HG02623 (cell line): Measurements from ENCODE around the gene COLEC12.
"Not testable (repeated sequence)": the region's sequence is repeated elsewhere in the genome, so short reads cannot be mapped to it uniquely, and the experiment has no call there.

ENCODE experiments used
- ATAC-seq: cut with Tn5 transposase; IDR thresholded peaks from one replicate; pipeline ENCODE4 v1.9.1; 2021; ENCODE audit warnings: moderate library complexity; ENCODE audit not compliant: unreplicated experiment

The COLEC12 gene

DNA sequence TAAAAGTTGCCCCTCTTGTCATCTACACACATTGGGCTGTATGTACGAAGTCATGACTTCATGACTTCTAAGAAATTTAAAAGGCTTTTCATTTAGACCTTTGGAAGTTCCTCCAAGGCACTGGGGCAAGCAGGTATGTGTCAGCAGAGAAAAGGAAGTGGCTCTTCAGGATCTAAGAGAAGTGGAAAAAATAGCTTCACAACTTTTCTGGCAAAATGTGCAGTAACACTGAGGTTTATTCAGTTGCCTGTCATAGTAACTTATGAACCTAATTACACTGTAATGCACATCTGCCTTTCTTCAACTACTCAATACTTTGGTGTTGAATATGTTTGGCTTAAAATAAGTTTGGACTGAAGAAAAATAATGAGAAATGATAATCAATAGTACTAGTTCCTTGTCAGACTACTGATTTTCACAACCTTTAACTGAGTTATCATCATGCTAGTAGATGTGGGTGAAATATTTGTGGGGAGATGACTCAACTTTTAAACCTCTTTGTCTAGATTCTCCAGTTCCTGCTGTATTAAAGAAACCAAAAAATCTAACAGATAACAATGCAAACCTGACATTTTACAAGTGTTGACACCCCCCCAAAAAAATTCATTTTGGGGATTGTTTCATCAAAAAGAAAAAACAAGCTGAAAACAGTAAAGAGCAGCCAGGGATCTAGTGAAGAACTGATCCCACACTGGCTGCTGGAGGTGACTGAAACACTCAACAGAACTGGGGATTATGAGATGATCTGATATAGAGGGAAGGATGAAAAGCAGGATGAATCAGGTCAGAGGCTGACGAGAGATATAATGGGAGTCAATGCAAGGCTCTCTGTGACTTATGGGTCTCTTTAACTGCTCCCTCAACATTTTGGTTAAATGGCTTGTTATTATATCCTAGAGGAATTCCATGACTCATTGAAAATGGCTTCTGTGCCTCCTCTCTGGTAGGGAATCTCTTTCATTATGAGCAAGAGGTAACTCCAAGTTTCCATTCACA lies 84.6 kb downstream of the COLEC12 start:
- no peak for ATAC-seq

DNA sequence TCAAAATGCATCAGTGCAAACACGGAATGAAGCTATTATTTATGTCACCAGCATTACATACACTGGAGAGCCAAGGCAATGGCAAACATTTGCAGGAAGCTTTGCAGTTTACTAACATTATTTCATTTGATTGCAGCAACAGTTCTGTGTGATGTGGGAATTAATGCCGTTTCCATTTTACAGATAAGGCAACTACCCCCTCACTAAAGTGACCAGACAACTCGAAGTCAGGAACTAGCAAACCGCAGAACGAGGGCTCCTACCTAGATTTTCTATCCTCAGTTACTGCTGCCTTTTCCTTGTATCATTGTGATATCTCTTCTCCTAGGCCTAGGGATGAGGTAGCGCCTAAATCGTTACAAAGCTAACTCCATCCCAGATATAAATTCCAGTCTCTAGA lies 85.5 kb downstream of the COLEC12 start:
- no peak for ATAC-seq

- ATAC-seq = no peak
Observed at GRCh38 chr18:413233-413632, 87.3 kb downstream of the COLEC12 start.

GRCh38 chr18:410047-410455 lies 90.5 kb downstream of the COLEC12 start:
- no peak for ATAC-seq

DNA sequence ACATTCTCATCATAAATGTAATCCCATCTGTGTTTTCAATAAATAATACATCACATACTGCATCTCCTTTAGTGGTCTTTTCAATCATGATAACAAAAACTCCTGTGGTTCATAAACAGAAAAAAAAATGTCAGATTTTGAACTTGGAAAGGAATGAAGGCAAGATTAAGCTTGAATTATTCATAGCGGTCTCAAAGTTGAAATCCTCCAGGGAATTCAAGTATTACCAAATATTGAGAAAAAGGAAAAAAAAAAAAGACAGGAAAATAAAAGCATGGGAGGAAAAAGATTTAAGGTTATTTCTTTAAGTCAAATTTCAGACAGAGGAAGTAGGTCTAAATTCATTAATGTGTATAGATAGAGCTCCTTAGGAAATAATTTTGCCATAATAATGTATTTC lies 92.1 kb downstream of the COLEC12 start:
- no peak for ATAC-seq

DNA sequence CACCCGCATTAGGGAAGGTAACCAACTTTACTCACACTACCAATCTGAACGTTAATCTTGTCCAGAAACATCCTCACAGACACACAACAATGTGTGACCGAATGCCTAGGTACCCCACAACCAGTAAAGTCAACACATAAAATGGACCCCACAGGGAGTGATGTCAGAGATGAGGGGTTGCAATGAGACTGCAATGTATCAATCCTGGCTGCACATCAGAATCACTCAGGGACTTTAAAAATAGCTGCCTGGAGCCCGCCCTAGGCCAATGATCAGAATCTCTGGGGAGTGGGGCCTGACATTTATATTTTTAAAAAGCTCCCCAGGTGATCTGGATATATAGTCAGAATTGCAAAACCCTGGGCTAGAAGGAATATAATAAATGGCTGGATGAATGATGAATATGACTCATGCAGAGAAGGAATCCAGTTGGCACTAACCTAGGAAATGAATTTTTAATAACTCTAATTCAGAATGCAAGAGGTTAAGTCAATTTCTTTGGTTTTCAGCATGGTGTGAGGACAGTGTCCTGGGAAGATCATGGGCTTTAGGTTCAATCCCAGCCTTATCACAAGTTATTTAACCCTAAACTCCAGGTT lies 92.8 kb downstream of the COLEC12 start:
- no peak for ATAC-seq

DNA sequence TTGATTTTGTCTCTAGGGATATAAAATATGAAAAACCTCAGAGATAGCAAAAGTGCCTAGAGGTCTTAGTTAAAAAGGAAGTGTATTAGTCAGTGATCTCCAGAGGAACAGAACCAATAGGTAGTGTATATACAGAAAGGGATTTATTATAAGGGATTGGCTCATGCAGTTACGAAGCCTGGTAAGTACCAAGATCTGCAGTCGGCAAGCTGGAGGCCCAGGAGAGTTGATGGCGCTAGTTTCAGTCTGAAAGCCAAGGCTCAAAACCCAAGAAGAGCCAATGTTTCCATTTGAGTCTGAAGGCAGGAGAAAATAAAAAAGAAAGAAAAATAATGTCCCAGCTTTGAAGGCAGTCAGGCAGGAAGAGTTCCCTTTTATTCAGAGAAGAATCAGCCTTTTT lies 93.3 kb downstream of the COLEC12 start:
- ATAC-seq = no peak

- ATAC-seq = no peak
Observed at GRCh38 chr18:406677-407076, 93.8 kb downstream of the COLEC12 start.

- ATAC-seq = not testable (repeated sequence)
Observed at GRCh38 chr18:405006-405405, 95.5 kb downstream of the COLEC12 start.

GRCh38 chr18:404061-404636 lies 96.4 kb downstream of the COLEC12 start:
- ATAC-seq = no peak

- no peak for ATAC-seq
Observed at GRCh38 chr18:402129-402528, 98.4 kb downstream of the COLEC12 start.

DNA sequence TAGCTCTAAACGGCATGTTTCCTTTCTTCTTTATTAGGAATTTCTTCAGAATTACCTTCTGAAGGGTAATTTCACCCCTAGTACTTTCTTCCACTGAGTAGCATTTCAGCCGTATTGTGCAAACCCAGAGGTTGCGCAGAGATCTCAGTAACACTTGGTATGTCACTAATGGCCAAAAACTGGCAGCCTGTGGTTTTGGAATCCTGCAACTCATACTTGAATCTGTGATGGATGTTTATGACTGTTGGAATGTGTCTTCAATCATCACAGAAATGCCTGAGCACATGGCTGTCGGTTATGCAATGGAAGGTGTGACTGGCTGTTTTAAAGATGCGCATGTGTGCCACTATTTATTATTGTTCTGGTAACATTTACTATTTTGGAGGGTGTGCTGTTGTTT lies 100.0 kb downstream of the COLEC12 start:
- ATAC-seq = no peak

DNA sequence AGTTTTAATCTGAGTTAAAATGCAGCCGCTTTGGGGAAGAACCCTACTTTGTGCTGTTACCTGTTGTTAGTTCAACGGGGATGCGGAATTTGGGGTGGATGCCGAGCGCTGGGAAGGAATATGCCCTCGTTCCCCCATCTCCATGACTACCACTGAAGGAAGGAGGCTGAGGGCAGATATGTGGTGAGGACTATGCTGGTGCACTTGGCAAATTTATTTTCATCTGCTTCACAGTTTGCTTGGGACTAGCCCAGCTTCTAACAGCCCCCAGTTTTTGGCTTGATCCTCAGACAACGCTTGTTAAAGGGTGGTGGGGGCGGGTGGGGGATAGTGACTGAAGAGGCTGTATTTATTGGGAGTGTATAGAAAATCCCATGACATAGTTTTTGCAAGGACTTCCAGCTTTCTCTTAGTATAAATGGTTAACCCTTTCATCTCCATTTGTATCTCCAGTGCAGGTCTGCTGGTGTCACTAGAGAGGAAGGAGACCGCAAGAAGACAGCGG lies 100.8 kb downstream of the COLEC12 start:
- ATAC-seq = no peak

DNA sequence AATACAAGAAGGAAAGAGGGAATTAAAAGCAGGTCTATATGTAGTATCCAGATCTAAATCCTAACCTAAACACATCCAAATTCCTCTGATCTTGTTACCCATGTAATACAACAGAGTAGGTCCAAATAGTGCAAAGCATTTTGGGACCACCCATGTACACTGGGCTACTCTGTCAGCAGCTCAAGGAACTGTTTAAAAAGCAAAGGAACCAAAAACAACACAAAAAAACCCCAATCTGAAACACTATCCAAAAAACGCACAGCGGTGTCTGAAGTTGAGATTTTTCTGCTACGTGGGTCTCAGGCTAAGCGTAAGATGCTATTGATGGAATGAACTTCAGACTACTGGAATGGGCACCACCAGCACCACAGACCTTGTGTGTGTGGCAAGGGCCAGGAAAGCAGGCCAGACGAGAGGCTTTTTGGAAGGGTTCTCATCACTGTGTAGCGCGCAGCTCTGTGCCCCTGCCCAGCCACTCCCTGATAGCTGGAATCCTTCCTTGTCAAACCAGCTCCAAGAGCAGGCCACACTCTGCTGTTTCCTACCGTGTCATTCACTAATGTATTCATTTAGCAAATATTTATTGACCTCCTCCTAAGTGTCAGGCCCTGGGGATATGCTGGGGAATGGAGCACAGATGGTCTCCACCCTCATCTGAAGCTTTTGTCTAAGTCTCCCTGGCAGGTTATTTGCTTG lies 101.4 kb downstream of the COLEC12 start:
- no peak for ATAC-seq

- ATAC-seq = no peak
Observed at GRCh38 chr18:396556-396955, 103.9 kb downstream of the COLEC12 start.

DNA sequence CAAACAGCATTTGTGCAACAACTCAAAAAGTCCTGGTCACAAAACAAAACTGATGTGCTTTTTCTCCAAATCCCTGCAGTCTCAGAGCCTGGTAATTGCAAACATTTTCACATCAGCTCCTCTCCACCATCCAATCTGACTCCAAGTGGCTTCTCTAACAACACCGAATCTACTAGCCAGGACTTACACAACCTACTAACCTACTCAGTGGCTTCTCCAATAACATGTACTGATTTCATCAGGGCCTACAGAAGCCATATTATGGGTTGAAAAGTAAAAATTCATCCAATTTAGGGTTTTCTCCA lies 104.3 kb downstream of the COLEC12 start:
- no peak for ATAC-seq

- no peak for ATAC-seq
Observed at GRCh38 chr18:395456-396250, 104.8 kb downstream of the COLEC12 start.

DNA sequence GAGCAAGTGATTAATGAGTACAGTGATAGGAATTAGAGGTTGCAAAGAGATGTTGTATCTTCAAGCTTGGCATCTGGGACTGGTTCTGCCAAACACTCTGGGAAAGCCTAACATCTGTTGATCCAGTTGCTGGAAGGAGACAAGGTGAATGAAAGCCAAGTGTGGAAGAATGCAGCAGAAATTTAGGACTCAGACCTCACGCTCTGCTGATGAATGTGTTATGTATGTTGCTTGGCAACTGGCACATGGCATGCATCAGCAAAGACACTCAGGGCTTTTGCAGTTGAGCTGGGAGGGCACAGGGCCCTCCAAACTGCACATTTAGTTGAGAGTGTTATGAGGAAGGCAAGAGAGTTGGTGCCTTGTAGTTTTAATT lies 105.5 kb downstream of the COLEC12 start:
- no peak for ATAC-seq

DNA sequence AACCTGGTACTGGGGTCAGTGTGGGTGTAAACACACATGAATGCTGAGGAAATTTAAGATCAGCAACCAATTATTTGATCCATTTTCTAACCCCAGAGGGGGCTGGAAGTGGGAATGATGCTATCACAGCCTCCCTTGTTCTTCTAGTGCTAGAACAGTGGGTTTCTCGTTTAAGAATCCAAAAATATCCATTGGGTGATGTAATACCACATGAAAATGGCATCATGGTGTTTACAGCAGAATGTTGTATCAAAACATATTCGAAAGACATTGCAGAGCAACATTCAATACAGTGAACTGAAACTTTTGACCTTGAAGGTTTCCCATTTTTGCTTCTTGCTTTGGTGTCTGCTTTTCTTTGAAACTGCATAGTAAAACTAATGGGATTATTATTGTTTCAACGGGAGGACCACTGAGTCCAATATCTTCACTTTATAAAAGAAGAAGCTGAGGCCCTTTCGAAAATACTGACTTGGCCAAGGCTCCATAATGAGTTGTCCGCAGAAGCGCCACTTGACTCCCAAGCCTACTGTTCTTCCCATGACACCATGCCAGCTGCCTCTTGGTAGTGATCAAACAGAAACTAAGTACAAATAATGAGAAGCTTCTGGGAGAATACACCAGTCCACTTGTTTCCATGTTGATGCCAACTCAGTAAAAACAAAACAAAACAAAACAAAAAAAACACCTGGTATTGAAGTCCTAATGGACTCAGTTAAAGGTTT lies 106.1 kb downstream of the COLEC12 start:
- ATAC-seq = no peak

GRCh38 chr18:393574-393957 lies 106.9 kb downstream of the COLEC12 start:
- no peak for ATAC-seq
